IPS-20b (cell line): ENCODE measurements around the gene SNAPC4.
"Not testable (repeated sequence)": the region's sequence is repeated elsewhere in the genome, so short reads cannot be mapped to it uniquely, and the experiment has no call there.

Source experiments
- H3K27ac ChIP-seq: one replicate; pipeline ENCODE4 v1.5.1; 2013; ENCODE audit warnings: low read length
- H3K27me3 ChIP-seq: 2 replicates; pipeline ENCODE4 v1.6.1; 2013; ENCODE audit warnings: mild to moderate bottlenecking, low read length, inconsistent platforms; ENCODE audit not compliant: insufficient read depth
- H3K36me3 ChIP-seq: 2 replicates; pipeline ENCODE4 v1.6.1; 2013; ENCODE audit warnings: low read depth, mild to moderate bottlenecking, inconsistent platforms, low read length, moderate library complexity; ENCODE audit not compliant: insufficient read depth
- H3K4me1 ChIP-seq: 2 replicates; pipeline ENCODE4 v1.6.1; 2013; ENCODE audit warnings: mild to moderate bottlenecking, control low read depth, inconsistent platforms, low read length, moderate library complexity; ENCODE audit not compliant: insufficient read depth
- H3K4me3 ChIP-seq: 2 replicates; pipeline ENCODE4 v1.5.1; 2013; ENCODE audit warnings: mild to moderate bottlenecking, low read length, inconsistent platforms
- H3K9ac ChIP-seq: 2 replicates; pipeline ENCODE4 v1.6.1; 2013; ENCODE audit warnings: low read depth, mild to moderate bottlenecking, inconsistent platforms, low read length, moderate library complexity
- H3K9me3 ChIP-seq: 2 replicates; pipeline ENCODE4 v1.6.1; 2013; ENCODE audit warnings: mild to moderate bottlenecking, low read depth, low read length, inconsistent platforms; ENCODE audit not compliant: insufficient read depth

The SNAPC4 gene

DNA sequence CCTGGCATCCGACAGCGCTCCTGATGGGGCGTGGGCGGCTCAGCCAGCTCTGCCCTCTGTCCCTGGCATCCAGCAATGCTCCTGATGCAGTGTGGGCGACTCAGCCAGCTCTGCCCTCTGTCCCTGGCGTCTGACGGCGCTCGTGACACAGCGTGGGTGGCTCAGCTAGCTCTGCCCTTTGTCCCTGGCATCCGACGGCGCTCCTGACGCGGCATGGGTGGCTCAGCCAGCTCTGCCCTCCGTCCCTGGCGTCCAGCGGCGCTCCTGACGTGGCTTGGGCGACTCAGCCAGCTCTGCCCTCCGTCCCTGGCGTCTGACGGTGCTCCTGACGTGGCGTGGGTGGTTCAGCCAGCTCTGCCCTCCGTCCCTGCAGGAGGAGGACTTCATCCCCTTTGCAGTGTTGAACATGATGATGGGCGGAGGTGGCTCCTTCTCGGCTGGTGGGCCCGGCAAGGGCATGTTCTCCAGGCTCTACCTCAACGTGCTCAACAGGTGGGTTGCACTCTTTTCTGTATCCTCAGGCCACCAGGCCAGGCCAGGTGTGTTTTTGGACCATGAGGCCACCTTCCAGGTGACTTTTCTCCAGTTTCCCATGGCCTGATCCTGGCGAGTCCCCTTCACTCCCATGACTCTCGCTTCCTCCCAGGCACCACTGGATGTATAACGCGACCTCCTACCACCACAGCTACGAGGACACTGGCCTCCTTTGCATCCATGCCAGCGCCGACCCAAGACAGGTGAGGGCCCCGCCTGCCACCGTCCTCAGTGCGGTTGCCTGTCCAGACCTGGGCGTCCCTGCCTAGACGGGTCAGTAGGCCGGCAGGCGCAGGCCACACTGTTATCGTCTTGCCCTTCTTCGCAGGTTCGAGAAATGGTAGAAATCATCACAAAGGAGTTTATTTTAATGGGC lies 18.5 kb upstream of the SNAPC4 start:
- Histone ChIP-seq H3K4me3 (no peak overlapping the region), H3K27me3 (no peaks in the 10 kb centered on the region), H3K9me3 (no peaks in the 10 kb centered on the region), H3K4me1 (no peaks in the 10 kb centered on the region), H3K27ac (no peak overlapping the region), H3K9ac (no peak overlapping the region), H3K36me3 (peaks cover 94% of the 10 kb centered on the region)

DNA sequence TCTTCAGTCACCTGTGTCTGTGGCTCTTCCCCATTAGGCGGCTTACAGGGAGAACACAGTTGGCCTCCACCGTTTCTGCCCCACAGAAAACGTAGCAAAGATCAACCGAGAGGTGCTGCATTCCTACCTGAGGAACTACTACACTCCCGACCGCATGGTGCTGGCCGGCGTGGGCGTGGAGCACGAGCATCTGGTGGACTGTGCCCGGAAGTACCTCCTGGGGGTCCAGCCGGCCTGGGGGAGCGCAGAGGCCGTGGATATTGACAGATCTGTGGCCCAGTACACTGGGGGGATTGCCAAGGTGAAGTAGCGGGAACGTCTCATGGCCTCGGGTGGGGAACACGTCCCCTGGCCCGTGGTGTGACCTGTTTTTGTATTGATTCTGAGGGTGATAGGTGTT lies 16.9 kb upstream of the SNAPC4 start:
- H3K27me3 ChIP-seq, result no peaks in the 10 kb centered on the region
- no peaks in the 10 kb centered on the region for H3K4me1 ChIP-seq
- H3K36me3 ChIP-seq, result peaks cover 94% of the 10 kb centered on the region
- no peak overlapping the region for H3K9ac ChIP-seq
- H3K27ac ChIP-seq, result no peak overlapping the region
- H3K4me3 ChIP-seq, result no peak overlapping the region
- H3K9me3 ChIP-seq, result no peaks in the 10 kb centered on the region

DNA sequence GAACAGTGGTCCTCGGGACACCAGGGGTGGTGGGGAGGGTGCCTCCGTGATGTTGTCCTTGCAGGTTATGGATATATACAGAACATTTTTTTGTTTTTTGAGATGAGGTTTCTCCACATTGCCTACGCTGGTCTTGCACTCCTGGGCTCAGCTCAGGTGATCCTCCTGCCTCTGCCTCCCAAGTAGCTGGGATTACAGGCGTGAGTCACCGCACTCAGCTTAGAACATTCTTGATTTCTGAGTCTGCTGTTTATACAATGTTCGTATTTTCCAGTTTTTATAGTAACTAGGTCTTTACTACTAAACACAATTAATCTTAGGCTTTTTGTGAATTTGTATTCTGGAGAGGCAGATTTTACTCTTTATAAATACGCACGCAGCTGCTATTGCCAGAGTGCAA lies 16.5 kb upstream of the SNAPC4 start:
- H3K9me3 ChIP-seq, result no peaks in the 10 kb centered on the region
- no peak overlapping the region for H3K27ac ChIP-seq
- H3K4me3 ChIP-seq, result no peak overlapping the region
- H3K4me1 ChIP-seq, result no peaks in the 10 kb centered on the region
- no peaks in the 10 kb centered on the region for H3K27me3 ChIP-seq
- H3K9ac ChIP-seq, result no peak overlapping the region
- H3K36me3 ChIP-seq, result peaks cover 95% of the 10 kb centered on the region

DNA sequence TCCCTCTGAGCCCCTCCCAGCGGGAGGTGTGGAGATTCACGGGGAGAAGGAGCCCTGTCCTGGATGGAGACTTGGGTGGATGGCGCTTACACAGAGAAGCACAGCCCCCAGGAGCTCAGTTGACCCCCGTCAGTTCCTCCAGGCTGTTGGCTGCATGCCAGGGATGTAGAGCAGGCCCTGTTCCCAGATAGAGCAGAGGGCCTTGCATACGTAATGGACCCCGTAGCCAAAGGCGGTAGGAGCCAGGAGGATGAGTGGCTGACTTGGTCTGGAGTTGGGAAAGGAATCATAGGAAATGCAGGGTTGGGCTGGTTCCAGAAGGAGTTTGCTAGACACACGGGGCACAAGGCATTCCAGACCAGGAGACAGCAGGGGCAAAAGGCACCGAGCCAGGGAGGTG lies 13.0 kb upstream of the SNAPC4 start:
- Histone ChIP-seq H3K27ac (no peak overlapping the region), H3K27me3 (no peaks in the 10 kb centered on the region), H3K9me3 (no peaks in the 10 kb centered on the region), H3K36me3 (peaks cover 64% of the 10 kb centered on the region), H3K4me3 (no peak overlapping the region), H3K9ac (no peak overlapping the region), H3K4me1 (peaks cover 3% of the 10 kb centered on the region; the same call in 1 of the 2 replicates)

DNA sequence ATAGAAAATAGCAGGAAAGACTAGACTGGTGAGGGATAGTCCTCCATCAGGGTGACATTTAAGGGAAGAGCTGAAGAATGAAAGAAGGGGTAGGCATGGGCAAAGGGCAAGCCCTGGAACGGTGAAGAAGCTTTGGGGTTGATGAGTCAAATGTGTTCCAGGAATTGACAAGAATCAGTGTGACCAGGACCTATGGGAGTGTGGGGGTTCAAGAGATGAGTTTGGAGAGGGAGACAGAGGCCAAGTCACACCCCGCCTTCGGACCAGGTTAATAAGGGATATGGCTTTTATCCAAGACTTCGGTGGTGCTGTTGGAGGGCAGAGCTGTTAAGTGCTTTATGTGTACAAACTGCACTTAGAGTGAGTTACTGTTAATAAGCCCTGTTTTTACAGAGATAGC lies 11.4 kb upstream of the SNAPC4 start:
- Histone ChIP-seq H3K36me3 (peaks cover 64% of the 10 kb centered on the region), H3K27ac (no peak overlapping the region), H3K4me3 (peak overlapping the region; percentile 95)

DNA sequence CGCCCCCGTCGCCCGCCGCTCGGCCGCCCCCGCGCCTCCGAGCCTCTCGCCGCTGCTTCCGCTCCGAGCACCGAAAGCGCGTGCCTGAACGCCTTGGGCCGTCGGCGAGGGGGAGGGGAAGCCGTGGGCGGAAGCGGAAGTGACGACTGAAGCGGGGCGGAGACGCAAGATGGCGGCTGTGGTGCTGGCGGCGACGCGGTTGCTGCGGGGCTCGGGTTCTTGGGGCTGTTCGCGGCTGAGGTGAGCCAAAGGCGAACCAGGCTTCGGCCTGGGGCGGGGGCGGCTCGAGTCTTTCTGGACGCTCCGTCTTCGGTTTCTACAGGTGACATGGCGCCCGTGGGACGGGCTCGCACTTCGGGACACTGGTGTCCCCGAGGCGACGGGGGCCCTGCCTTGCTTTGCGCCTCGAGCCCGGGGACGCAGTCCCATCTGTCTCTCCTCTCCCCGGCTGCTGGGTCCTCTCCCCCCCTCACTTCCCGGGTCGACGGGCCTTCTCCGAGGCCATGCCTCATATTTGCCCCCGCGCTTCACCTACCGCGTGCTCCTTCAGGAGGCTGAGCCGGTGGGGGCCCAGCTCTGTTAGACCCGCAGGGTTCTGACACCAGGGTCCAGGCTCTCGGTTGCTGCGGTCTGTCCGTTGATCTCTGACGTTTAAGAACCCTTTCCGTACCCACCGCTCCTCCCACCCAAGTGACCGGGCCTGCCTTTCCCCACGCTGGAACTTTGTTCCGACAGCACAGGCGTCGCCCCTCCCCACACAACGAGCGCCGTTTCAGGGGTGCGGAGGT lies 10.7 kb upstream of the SNAPC4 start, which contains the start of the genes ENTR1 and PMPCA:
Gene ENTR1 (minus strand): TSS at position 115 of the 788 bp plus-strand sequence. CDS start 217 bp downstream, outside the sequence.
Gene PMPCA (plus strand): TSS at position 159 of the 788 bp plus-strand sequence. CDS start 11 bp downstream, at position 170.
- H3K9ac ChIP-seq, result peak within 1 kb of the TSS; percentile 93
- H3K27me3 ChIP-seq, result no peaks in the 10 kb centered on the region
- H3K9me3 ChIP-seq, result no peaks in the 10 kb centered on the region
- peaks cover 3% of the 10 kb centered on the region; the same call in 1 of the 2 replicates for H3K4me1 ChIP-seq
- peak within 1 kb of the TSS; percentile 46 for H3K27ac ChIP-seq
- H3K36me3 ChIP-seq, result peaks cover 64% of the 10 kb centered on the region
- peak within 1 kb of the TSS; percentile 95 for H3K4me3 ChIP-seq

More for the DNA sequence above, 11.4 kb upstream of the SNAPC4 start:
- no peaks in the 10 kb centered on the region for H3K27me3 ChIP-seq
- peaks cover 3% of the 10 kb centered on the region; the same call in 1 of the 2 replicates for H3K4me1 ChIP-seq
- H3K9me3 ChIP-seq, result no peaks in the 10 kb centered on the region
- H3K9ac ChIP-seq, result peak overlapping the region; percentile 93

DNA sequence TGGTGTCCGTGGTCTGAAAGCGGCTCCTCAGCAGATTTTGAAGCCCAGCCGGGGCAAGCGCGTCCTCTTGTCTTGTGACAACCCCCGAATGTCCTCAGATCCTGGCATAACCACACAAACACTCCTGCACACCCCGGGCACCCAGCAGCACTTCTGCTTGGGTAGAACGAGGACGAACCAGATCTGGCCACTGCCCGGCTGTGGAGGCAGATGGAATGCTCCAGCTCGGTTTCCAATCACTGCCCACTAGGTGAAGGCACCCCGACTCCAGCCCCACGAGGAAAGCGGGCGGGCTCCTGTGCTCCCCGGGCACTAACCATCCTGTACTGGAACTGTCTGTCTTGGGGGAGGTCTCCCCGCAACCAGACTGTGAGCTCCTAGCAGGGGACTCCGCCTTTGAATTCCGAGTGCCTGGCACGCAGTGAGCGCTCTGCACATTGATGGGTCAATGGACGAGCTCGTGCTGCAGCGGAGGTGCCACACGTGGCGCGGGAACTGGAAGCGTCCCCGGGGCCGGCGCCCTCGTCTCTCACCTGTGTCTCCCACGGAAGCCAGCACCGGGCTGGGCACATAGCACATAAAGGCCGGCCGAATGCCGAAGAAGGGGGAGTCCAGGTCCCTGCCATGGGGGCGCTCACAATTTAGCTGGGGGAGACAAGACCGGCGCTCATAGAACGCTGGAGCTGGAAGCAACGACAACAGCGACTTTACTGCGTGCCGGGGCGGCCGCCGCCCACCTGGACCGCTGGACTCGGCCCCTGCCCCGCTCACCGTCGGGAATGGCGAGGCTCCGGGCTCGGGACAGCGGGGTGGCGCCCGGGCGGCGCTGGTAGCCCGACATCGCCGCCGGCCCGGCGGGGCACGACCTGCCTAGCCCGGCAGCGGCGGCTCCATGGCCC lies 9.8 kb upstream of the SNAPC4 start:
- H3K36me3 ChIP-seq, result peaks cover 66% of the 10 kb centered on the region
- peak overlapping the region; percentile 90; the same call in 1 of the 2 replicates for H3K9ac ChIP-seq
- no peaks in the 10 kb centered on the region for H3K27me3 ChIP-seq
- peak overlapping the region; percentile 86 for H3K4me3 ChIP-seq
- peak overlapping the region; percentile 46 for H3K27ac ChIP-seq
- no peaks in the 10 kb centered on the region for H3K9me3 ChIP-seq
- peaks cover 3% of the 10 kb centered on the region; the same call in 1 of the 2 replicates for H3K4me1 ChIP-seq

DNA sequence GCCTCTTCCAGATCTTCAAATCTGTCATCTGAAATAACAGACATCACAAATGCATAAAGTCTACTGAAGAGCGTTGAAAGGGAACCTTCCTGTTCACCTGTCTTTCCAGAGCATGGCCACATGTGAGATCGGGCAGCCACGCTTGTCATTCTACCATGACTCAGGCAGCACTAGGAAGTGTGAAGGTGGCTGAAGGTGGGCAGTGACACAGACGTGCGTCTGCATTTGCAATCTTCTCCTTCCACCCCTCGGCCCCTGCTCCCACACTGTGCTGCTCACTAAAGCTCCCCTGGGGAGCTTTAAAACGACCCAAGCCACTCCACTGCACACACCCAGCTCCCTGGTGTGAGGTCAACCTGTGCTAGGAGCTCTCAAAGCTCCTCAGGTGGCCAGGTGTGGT lies 7.9 kb upstream of the SNAPC4 start:
- no peaks in the 10 kb centered on the region for H3K9me3 ChIP-seq
- peaks cover 3% of the 10 kb centered on the region; the same call in 1 of the 2 replicates for H3K4me1 ChIP-seq
- no peaks in the 10 kb centered on the region for H3K27me3 ChIP-seq
- no peak overlapping the region for H3K9ac ChIP-seq
- H3K4me3 ChIP-seq, result no peak overlapping the region
- H3K27ac ChIP-seq, result no peak overlapping the region
- H3K36me3 ChIP-seq, result peaks cover 62% of the 10 kb centered on the region

DNA sequence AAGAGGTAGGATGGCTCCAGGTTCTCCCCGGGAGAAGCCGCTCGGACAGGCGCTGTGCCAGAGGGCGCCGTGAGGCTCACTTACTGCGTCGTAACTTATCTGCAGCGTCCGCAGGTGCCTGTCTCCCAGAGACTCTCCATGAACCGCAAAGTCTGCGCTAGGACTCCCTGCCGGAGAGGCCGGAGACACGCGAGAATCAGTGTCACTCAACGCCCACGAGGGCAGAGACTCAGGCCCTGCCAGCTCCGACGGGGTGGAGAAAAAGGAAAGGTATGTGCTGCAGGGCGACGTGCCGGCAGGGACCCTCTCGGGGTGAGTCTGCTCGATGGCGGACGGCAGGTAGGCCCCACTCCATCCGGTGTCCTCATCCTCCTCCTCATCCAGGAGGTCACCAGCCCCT lies 7.1 kb upstream of the SNAPC4 start:
- not testable (repeated sequence) for H3K27ac ChIP-seq, H3K4me1 ChIP-seq, H3K9ac ChIP-seq, H3K4me3 ChIP-seq, H3K27me3 ChIP-seq, H3K9me3 ChIP-seq
- peaks cover 60% of the 10 kb centered on the region for H3K36me3 ChIP-seq

DNA sequence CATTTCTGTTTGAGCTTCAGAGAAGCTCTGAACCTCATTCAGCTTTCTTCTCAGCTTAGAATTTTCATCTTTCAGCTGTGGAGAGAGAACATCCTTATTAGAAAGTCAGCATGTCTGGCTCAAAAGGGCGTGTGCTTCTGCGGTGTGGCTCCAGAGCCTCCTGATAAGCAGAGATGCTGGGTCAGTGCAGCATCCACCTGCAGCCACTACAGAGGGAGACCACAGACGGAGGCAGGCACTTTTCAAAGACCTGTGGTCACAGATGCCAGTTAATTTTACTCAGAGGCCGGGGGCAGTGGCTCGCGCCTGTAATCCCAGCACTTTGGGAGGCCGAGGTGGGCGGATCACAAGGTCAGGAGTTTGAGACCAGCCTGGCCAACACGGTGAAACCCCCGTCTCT lies 5.9 kb upstream of the SNAPC4 start:
- not testable (repeated sequence) for H3K27ac ChIP-seq, H3K9me3 ChIP-seq, H3K27me3 ChIP-seq, H3K9ac ChIP-seq, H3K4me3 ChIP-seq, H3K4me1 ChIP-seq
- peaks cover 64% of the 10 kb centered on the region for H3K36me3 ChIP-seq

DNA sequence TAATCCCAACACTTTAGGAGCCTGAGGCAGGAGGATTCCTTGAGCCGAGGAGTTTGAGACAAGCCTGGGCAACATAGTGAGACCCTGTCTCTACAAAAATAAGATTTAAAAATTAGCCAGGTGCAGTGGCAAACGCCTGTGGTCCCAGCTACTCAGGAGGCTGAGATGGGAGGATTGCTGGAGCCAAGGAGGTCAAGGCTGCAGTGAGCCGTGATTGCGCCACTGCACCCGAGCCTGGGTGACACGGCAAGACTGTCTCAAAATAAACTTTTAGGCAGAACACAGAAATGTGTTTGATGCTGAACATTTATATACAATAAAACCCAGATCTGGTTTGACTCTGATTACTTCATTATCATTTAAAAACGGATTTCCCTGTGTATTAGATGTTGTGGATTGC lies 5.5 kb upstream of the SNAPC4 start:
- H3K27me3 ChIP-seq, result no peaks in the 10 kb centered on the region
- no peak overlapping the region for H3K4me3 ChIP-seq
- H3K36me3 ChIP-seq, result peaks cover 64% of the 10 kb centered on the region
- H3K9ac ChIP-seq, result no peak overlapping the region
- H3K9me3 ChIP-seq, result no peaks in the 10 kb centered on the region
- H3K4me1 ChIP-seq, result peaks cover 3% of the 10 kb centered on the region; the same call in 1 of the 2 replicates
- no peak overlapping the region for H3K27ac ChIP-seq
